Activated CD4-positive, alpha-beta T cell treated with anti-CD3 and anti-CD28 coated beads for 4 hours (primary cell): ENCODE results near the gene DLG5.

Experiments used
- DNase-seq, 2 donors: peaks; one replicate each; pipeline ENCODE4 v3.0.0-alpha.2; 2020

The DLG5 gene, protein sequence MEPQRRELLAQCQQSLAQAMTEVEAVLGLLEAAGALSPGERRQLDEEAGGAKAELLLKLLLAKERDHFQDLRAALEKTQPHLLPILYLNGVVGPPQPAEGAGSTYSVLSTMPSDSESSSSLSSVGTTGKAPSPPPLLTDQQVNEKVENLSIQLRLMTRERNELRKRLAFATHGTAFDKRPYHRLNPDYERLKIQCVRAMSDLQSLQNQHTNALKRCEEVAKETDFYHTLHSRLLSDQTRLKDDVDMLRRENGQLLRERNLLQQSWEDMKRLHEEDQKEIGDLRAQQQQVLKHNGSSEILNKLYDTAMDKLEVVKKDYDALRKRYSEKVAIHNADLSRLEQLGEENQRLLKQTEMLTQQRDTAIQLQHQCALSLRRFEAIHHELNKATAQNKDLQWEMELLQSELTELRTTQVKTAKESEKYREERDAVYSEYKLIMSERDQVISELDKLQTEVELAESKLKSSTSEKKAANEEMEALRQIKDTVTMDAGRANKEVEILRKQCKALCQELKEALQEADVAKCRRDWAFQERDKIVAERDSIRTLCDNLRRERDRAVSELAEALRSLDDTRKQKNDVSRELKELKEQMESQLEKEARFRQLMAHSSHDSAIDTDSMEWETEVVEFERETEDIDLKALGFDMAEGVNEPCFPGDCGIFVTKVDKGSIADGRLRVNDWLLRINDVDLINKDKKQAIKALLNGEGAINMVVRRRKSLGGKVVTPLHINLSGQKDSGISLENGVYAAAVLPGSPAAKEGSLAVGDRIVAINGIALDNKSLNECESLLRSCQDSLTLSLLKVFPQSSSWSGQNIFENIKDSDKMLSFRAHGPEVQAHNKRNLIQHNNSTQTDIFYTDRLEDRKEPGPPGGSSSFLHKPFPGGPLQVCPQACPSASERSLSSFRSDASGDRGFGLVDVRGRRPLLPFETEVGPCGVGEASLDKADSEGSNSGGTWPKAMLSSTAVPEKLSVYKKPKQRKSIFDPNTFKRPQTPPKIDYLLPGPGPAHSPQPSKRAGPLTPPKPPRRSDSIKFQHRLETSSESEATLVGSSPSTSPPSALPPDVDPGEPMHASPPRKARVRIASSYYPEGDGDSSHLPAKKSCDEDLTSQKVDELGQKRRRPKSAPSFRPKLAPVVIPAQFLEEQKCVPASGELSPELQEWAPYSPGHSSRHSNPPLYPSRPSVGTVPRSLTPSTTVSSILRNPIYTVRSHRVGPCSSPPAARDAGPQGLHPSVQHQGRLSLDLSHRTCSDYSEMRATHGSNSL (N-terminal part only)

DNA sequence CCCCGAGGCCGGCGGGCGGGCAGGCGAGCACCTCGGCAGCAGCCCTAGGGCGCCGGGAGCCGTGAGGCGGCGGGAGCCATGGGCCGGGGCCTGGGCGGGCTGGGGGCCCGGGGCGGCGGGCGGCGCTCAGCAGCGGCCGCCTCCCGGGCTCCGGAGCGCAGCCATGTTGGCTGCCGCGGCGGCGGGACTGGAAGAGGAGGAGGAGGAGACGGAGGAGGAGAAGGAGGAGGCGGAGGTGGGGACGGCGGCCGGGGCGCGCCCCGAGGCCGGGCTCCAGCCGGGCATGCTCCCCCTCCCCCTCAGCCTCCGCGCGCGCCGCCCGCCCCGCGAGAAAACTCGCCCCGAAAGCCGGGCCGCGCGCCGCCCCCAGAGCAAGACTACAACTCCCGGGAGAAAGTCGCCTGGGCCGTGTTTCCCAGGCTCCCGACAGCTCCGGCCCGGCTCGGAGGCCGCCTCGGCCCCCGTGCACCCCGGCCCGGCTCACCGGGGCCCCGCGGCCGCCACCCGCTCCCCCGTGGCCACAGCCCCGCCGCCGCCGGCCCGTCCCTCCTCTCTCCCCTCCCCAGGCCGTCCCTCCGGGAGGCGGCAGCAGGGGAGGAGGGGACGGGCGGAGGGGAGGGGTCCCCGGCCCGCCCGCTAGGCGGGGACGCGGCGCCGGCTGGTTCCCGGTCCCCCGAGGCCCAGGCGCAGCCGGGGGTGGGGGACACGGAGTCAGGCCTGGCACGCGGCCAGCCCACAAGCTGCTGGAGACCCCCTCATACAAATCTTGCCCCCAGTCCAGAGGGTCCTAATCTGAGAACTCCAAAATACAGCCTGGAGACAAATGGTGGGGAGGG lies at the start of gene DLG5:
Gene DLG5, minus strand, starts transcription at position 190 of the 836 bp plus-strand sequence. CDS start 235 bp downstream, outside the sequence.
- peak in 1 of 2 donors; percentile 3 for DNase-seq

DNA sequence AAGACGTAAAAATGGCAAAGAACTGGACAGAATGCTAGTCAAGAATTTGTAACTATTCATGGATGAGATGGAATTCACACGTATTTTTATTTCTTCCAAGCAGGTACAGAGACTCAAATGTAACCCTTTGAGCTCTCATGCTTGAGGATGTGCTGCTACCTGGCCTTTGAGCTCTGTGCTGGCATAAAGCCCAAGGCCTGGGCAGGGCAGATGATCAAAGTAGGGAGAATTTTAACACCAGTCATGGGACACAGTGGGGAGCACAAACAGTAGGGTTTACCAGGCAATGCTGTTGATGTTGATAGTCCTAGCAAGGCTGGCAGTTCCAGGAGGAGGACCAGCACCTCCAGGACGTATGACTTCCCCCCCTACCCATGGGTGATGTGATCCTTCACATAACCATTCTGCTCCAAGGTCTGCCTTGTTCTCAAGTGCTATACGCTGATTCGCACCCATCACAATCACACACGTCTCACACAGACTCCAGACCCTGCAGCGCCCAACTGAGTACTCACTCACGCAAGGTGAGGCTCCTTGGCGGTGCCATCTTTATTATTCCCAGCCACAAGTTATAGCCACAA lies 48.6 kb upstream of the DLG5 start:
- no peak for DNase-seq

DNA sequence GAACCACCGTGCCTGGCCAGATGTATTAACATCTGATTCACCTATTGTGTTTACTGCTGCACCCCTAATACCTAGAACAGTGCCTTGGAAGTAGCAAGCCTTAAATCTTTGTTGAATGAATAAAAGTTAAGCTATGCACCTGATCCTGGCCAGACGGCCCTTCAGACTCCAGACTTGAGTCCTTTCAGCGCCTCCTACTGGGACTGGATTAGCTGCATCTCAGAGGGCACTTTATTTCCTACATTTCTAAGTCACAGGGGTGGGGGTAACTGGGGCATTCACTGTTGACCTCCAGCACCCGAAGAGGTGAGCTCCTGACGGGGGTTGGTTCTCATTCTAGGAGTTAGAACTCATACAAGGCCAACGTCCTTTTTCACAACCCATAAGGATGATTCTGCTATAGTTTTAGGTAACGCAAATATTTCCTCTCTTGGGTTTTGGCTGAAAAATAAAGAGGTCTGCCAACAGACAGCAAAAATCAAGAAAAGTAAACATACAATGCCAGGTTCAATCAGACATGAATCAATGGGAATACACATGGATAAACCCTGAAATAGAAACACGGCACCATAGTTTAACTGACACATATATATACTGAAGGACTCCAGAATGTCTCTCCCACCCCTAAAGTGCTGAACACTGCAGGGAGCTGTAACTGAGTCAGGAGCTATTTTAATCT lies 48.0 kb upstream of the DLG5 start:
- no peak for DNase-seq

- no peak for DNase-seq
Observed at GRCh38 chr10:77973276-77973675, 46.7 kb upstream of the DLG5 start.

DNA sequence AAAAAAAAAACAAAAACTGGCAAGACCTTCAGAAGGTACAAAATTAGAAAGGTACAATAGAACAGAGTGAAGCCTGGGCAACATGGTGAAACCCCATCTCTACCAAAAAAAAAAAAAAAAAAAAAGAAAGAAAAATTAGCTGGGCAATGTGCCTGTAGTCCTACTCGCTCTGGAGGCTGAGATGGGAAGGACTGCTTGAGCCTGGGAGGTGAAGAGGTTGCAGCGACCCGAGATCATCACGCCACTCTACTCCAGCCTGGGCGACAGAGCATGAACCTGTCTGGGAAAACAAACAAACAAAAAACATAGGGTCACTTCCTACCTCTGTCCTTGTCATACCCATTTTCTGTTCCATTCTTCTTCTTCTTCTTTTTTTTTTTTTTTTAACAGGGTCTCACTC lies 45.6 kb upstream of the DLG5 start:
- no peak for DNase-seq

- no peak for DNase-seq
Observed at GRCh38 chr10:77971804-77972144, 45.2 kb upstream of the DLG5 start.

DNA sequence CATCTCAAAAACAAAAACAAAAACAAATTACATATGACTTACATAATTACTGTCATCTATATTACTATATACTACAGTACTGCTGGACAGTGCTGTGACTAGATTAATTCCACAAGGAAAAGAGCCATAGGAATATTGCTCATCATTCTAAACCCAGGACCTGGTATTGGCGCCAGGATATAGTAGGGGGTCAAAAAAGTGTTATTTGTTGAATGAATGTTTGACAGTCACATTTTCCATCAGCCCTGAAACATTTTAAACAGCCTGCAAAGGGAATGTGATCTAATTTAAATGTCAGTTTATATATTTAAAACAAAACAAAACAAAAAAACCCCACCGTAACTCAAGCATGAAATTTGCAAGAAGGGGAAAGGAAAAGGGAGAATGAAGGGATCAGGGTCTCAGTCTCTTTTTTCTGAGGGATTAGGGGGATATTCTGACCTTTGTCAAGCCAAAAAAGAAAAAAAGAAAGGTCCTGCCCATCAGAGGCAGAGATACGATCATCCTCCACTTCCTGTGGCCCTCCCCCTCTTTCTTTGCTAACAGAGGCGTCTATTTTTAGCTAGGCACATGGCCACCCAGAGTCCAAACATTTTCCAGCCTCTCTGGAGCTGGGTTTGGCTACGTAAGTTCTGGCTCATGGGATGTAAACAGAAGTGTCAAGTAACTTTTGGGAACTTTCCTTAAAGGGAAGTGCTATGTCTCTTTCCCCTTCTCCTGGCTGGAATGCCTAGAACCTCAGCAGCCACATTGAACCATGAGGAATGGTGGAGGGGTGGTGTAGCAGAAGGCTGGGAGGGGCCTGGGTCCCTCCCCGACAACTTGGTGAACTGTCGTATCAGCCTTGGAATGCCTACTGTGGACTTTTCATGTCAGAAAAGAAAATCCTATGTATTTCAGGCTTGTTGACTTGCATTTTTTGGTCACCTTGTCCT lies 44.6 kb upstream of the DLG5 start:
- no peak for DNase-seq

DNA sequence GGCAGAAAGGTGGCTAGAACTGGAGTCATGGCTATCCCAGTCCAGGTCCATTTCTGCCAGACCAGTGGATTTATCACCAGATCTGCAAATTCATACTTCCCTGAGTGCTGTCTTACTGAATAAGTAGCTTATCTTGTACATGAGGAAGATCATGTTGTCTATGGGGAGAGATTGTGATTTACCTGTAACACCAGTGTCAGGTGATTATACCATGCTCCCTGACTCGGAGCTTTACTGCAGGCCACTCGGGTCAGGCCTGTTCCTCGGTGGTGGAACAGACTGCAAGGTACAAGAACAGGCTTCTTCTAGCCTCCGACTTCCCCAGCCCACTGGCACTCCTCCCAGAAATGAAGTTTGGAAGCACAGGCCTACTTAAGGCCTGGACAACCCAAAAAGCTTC lies 42.6 kb upstream of the DLG5 start:
- no peak for DNase-seq

DNA sequence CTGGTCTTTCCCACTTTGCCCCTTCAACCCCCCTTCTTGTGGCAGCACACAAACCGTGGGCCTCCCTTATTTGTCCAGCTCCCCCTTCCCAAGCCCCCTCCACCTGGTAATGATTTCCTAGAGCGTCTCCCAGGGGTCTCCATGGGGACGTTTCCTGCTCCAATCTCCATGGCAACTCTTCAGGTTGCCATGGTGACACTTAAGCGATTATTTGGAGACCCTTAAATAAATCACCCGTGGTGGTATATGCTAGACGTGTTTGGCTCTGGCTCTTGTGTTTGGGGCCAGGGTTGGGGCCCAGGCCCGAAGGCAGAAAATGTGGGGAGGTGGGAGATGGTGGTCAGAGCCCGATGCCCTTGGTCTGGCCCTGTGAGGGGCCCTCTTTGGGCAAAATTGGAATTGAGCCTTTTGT lies 41.1 kb upstream of the DLG5 start:
- no peak for DNase-seq

- DNase-seq, result no peak
Observed at GRCh38 chr10:77965294-77965693, 38.7 kb upstream of the DLG5 start.

- no peak for DNase-seq
Observed at GRCh38 chr10:77964811-77965210, 38.3 kb upstream of the DLG5 start.

DNA sequence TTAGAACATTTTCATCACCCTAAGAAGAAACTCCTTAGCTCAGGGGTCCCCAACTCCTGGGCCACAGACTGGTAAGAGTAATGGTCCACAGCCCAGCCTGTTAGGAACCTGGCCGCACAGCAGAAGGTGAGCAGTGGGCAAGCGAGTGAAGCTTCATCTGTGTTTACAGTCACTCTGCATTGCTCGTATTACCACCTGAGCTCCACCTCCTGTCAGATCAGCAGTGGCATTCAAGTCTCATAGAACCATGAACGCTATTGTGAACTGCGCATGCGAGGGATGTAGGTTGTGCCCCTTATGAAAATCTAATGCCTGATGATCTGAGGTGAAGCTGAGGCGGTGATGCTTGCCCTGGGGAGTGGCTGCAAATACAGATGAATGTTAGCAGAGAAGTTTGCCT lies 37.3 kb upstream of the DLG5 start:
- DNase-seq, result no peak

- DNase-seq, result no peak
Observed at GRCh38 chr10:77962350-77963146, 36.0 kb upstream of the DLG5 start.

- no peak for DNase-seq
Observed at GRCh38 chr10:77961668-77962067, 35.1 kb upstream of the DLG5 start.

GRCh38 chr10:77960829-77961329 lies 34.3 kb upstream of the DLG5 start:
- DNase-seq, result no peak

DNA sequence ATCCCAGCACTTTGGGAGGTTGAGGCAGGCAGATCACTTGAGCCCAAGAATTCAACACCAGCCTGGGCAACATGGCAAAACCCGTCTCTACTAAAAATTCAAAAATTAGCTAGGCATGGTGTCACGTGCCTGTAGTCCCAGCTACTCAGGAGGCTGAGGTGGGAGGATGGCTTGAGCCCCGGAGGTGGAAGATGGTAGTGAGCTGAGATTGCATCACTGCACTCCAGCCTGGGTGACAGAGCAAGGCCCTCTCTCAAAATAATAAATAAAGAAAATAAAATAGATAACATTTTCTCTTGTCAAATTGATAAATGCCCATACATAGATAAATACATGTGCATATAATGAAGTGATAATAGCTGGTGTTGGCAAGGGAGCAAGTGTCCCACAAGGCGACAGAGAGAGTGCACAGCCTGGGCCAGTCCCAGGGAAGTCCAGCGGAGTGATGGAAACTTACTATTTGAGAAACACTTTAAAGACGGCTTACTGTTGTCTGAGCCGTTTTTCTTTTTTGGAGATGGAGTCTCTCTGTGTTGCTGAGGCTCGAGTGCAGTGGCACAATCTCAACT lies 33.4 kb upstream of the DLG5 start:
- DNase-seq, result no peak

- DNase-seq, result no peak
Observed at GRCh38 chr10:77959384-77959783, 32.8 kb upstream of the DLG5 start.

DNA sequence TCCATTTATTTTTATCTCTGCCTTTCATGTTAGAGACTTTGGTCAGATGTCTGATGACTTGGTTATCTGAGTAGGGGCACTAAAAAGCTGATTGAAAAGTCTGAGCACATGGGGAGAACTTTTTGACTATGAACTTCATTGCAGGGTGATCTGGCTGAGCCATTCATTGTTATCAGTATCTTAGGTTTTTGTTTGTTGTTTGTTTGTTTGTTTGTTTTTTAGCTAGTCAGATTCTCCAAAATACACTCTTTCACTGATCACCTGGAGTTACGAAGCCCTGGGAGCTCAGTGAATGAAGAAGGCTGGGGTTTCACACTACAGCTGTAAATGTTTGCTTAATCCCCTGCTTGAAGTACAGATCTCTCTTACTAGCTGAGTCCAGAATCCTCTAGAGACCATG lies 28.6 kb upstream of the DLG5 start:
- no peak for DNase-seq

GRCh38 chr10:77949167-77949566 lies 22.6 kb upstream of the DLG5 start:
- no peak for DNase-seq
